Thyroid gland (tissue), 4 donors: ENCODE data around the gene DNAJB12.

Experiments used
- CTCF ChIP-seq, 6 experiments: fragments of 200-600 bp in 3 of 6; fragments of 450-650 bp in 3 of 6; sonication (generic) in 3 of 6; IDR thresholded peaks; one replicate each; pipeline ENCODE4 v1.5.1; 2016 to 2019; ENCODE audit warnings: antibody characterized with exemption in 6 of 6, mild to moderate bottlenecking in 2 of 6, inconsistent platforms in 1 of 6, moderate library complexity in 1 of 6
- POLR2A ChIP-seq, 2 donors: fragments of 450-650 bp; IDR thresholded peaks; one replicate each; pipeline ENCODE4 v1.6.1; 2017; ENCODE audit warnings: antibody characterized with exemption in 2 of 2, mild to moderate bottlenecking in 2 of 2, moderate library complexity in 1 of 2

- TF ChIP-seq POLR2A (IDR thresholded peaks at IDR 0.05), result peak; percentile 59 to 97
- TF ChIP-seq CTCF (IDR thresholded peaks at IDR 0.05), result no peak
These were observed 56.7 kb downstream of the DNAJB12 start for GRCh38 chr10:72297805-72298591.
